Cardiac septum (tissue), 1 donor: ENCODE measurements around the gene PPARA. TPM values are rescaled to one million over a fixed set of nuclear protein-coding genes. Genes with fewer than 3 reads are reported as not detected.
"Not testable (repeated sequence)": the region's sequence is repeated elsewhere in the genome, so short reads cannot be mapped to it uniquely, and the experiment has no call there.

ENCODE experiments used
- DNase-seq: peaks from one replicate; pipeline ENCODE4 v3.0.0-alpha.2; 2020; ENCODE audit warnings: low spot score
- intact Hi-C: fragments of 100-400 bp; cut with DNase I; formaldehyde crosslinking; loops from one replicate; pipeline ENCODE4 v1.14.0; 2022
- total RNA-seq: library from RNA; stranded (reverse); fragmentation: NEBNext Ultra II Directional; extraction: Animal tissue kit (Norgen Biotek cat#: 25700); gene quantifications from one replicate; pipeline ENCODE4 v1.2.1, GENCODE V29; 2021
- donor health status: DM: no; HTN: no; CAD: no.

Gene PPARA
- total RNA-seq, 1 donor from 2014 or later: 78.8 TPM

DNA sequence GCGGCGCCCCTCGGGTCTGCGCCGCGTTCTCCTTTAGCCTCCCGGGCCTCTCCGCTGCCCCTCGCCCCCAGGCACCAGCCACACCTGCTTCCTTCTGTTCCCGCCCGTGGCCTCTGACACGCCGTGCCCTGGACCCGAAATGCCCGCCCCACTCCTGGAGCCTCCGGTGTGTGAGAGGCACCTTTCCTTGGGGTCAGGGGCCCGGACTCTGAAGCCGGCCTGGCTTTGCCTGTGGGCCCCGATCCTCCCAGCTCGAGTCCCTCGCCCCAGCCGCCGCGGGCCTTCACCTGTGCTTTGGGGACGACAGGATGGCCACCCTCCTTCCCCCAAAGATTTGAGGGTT is 100.4 kb downstream of the PPARA start:
- no peak for DNase-seq
- intact Hi-C loops: loop anchor here (2.0 to 10.0 kb wide), 2 partner anchors 46 to 126 kb away; partner anchors contain the start of gene GTSE1

DNA sequence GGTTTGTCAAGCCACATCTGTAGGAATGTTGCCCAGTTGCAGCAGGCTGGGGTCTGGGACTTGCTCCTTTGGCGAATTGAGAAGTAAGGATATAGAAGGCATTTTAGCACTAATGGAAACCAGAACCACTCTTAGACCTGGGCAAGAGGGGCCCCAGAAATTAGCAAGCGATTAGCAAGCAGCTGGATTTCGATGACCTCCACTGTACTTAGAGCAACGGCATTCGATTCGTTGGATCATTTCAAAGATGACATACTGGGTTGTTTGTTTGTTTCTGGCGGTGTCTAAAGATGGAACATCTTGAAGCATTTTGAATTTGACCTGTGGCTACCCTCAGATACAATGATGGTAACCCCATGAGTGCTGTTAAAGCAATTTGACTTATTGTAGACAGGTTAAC is 100.9 kb downstream of the PPARA start:
- DNase-seq: no peak
- intact Hi-C loops: loop anchor here (2.0 to 10.0 kb wide), 2 partner anchors 46 to 126 kb away; partner anchors contain the start of gene GTSE1

DNA sequence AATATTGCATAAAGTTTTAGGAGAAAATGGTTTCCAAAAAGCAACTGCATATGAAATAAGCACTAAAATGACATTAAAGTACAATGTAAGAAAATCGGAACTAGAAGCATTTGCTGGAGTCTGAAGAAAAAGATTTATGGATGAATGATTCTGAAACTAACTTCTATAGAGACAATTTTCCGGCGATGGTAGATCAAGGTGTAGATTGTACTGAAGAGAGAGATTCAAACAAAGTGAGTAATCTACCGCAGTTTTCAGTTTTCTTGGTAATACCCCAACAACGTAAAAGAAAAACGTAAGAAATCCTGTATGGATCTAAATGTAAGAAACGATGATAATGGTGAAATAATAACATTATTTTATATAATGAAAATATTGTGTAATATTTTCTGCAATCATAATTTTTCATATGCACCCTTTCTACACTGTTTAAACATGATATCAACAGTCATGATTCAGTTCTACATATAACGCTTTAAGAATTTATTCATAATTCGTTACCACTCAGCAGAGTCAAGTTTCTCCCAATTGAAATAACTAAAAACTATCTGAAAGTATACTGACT is 101.6 kb downstream of the PPARA start:
- intact Hi-C loops: loop anchor here (2.0 to 10.0 kb wide), 2 partner anchors 45 to 127 kb away; partner anchors contain the start of gene GTSE1
- no peak for DNase-seq

DNA sequence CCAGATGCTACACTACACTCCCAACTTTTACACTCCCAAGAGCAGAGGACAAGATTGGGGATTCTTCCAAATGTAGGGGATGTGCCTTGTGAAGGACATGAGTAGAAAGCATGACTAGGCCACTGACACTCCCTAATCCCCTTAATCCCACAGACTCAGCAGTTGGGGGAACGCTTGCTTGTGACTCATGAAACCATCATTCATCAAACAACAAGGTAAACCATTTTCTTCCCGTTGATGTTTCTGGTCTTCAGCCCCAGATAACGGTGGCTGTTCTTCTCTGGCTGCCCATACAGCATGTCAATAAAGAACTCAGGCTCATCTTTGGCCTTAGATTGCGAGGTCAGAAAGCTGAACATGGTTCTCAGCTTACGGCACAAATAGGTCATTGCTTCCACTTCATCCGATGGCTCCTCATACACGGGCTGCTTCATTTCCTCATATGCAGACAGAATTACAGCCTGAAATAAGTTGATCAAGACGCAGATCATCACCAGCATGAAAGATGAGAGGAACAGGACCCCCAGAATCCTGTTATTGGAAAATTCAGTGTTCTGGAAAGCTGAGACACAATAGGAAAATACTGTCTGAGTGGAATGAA is 106.1 kb downstream of the PPARA start:
- intact Hi-C loops: loop anchor here (10.0 kb wide), 1 partner anchor 132 kb away; no protein-coding TSS in a partner anchor
- no peak for DNase-seq

DNA sequence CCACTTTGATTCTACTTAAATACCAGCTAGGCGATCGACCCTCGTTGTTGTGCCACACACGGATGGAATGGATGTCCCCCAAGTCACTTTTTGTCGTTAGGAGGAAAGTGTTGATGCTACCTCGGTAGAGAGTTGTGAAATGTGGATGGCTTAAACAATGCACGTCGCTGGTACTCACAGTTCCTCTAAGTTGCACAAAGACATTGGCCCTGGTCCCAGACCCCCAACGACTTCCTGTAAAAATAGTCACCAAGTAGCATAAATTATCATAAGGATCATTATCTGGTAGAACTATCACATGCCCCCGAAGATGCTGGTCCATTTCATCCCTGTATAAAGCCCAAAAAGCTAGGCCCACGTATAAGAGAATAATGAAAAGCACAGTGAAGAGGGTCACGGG is 109.0 kb downstream of the PPARA start:
- no peak for DNase-seq
- intact Hi-C loops: loop anchor here (10.0 kb wide), 1 partner anchor 135 kb away; no protein-coding TSS in a partner anchor

DNA sequence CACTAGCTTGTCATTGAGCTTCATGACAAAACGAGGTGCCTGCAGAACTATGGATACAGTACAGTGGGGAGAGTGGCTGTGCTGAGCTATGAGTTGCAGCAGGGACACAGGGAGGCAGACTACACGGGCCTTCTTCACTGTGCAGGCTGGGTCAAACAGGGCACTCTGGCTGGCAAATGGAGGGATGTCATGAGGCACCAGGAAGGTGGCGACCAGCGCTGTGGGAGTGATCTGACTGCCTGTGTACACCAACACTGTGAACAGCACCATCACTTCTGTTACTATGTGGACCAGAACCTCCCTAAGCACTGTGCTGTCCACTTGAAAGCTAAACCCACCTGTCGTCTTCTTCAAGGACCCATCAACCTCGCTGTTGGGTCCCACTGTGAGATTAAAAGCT is 109.7 kb downstream of the PPARA start:
- DNase-seq: no peak
- intact Hi-C loops: no loop called here

DNA sequence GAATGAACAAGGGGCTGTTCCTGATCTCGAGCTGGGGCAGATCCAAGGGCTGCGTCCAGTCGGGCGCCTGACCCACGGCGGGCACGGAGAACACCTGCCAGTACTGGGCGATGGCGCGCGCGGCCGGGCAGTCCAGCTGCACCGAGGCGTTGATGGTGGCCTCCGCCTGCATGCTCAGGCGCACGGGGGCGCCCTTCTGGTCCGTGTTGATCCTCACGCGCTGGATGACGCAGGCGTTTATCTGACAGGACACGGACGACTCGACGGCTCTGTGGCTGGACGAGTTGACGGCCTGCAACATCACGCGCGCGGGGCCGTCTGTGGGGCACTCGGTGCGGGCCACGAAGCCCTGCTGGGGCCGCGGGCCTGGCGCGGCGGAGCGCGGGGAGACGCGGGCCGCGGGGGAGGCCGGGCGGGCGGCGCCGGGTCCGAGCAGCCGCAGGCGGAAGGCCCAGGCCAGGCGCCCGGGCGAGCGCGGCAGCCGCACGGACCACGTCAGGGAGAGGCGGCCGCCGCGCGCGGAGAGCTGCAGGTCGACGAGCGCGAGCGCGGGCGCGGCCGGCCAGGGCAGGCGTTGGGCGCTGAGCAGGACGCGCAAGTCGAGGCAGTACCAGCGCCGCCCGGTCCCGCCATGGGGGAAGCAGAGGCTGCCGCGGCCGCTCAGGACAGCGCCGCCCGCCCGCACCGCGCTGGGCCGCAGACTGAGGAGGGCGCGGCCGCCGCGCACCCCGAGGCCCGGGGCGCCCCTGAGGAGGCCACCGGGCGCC is 112.3 kb downstream of the PPARA start:
- peak; percentile 91 for DNase-seq
- intact Hi-C loops: no loop called here

DNA sequence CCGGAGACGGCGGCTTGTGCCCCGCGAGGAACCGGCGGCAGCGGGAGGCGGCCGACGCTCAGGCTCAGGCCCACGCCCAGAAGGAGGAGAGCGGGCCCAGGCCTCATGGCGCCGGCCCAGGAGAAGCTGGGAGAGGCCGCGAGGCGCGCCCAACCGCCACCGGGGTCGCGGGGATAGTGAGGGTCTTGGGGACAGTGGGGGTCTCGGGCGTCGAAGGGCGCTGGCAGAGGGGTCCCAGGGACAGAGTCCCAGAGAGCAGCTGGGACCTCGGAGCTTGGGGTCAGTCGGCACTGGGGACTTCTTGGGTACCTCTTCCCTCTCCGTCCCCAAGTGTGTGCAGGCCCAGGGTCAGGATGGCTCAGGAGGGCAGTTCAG is 112.9 kb downstream of the PPARA start, which contains the start of gene PKDREJ:
TSS of gene PKDREJ (minus strand) at position 128 of the 375 bp plus-strand sequence. CDS start at position 107, 21 bp downstream.
- intact Hi-C loops: no loop called here
- DNase-seq: peak; percentile 67

DNA sequence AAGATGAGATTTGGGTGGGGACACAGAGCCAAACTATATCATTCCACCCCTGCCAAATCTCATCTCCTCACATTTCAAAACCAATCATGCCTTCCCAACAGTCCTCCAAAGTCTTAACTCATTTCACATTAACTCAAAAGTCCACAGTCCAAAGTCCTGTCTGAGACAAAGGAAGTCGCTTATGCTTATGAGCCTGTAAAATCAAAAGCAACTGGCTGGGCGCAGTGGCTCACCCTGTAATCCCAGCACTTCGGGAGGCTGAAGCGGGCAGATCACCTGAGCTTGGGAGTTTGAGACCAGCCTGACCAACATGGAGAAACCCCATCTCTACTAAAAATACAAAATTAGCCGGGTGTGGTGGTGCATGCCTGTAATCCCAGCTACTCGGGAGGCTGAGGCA is 114.2 kb downstream of the PPARA start:
- intact Hi-C loops: not testable (repeated sequence)
- DNase-seq: peak; percentile 26

DNA sequence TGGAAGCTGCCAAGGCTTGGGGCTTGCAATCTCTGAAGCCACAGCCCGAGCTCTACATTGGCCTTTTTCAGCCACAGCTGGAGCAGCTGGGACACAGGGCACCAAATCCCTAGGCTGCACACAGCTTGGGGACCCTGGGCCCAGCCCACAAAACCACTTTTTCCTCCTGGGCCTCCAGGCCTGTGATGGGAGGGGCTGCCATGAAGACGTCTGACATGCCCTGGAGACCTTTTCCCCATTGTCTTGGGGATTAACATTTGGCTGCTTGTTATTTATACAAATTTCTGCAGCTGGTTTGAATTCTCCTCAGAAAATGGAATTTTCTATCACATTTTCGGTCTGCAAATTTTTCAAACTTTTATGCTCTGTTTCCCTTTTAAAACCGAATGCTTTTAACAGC is 115.3 kb downstream of the PPARA start:
- DNase-seq, intact Hi-C loops: not testable (repeated sequence)

DNA sequence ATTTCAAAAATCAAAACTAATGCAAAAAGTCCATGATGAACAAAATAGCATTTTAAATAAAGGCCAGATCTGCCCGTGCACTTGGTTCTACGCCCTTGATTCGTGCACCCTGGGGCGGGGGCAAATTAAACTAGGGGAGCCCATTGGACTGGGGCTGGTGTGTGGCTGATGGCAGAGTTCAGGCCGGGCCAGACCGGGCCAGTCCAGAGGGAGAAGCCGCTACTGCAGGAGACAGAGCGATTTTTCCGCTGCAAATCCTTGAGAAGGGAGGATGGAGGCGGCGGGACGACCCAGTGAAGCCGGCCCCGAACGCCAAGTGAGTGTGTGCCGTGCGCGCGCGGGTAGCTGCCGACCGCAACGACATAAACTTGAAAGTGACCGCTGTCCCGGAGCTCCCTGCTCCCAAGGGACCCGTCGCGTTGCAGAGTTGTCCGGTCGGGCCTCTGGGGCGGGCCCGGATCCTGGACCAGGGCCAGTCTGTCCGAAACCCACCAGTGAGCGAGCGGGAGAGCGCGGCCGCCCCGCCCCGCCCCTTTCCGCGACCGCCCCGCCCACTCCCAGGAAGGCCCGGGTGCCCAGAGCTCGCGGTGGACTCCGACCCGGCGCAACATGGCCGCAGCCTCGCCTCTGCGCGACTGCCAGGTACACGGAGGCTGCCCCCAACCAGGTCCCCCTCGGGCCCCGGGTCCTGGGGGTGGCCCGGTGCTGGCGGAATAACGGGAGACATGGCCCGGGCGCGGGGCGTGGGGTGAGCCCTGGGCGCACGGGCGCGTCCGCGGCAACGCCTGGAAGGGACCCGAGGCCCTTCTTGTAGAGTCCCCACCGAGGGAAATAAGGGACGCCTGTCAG is 117.3 kb downstream of the PPARA start, which contains the start of gene TTC38:
TSS of gene TTC38 (plus strand) at position 578 of the 849 bp plus-strand sequence. CDS start at position 610, 32 bp downstream.
- peak; percentile 96 for DNase-seq
- intact Hi-C loops: no loop called here

DNA sequence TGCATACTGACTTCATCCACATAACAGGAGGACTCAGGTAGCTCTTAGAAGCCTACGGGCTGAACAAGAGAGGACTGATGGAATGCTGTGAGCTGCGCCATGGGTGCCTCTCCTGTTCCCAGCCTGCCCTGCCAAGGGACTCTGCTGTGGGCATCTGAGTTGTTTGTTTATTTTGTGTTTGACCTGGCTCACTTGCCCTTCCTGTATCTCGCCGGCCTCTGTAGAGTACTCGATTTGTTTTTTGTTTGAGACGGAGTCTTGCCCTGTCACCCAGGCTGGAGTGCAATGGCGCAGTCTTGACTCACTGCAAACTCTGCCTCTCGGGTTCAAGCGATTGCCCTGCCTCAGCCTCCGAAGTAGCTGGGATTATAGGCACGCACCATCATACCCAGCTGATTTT is 119.2 kb downstream of the PPARA start:
- DNase-seq: peak; percentile 10
- intact Hi-C loops: no loop called here

DNA sequence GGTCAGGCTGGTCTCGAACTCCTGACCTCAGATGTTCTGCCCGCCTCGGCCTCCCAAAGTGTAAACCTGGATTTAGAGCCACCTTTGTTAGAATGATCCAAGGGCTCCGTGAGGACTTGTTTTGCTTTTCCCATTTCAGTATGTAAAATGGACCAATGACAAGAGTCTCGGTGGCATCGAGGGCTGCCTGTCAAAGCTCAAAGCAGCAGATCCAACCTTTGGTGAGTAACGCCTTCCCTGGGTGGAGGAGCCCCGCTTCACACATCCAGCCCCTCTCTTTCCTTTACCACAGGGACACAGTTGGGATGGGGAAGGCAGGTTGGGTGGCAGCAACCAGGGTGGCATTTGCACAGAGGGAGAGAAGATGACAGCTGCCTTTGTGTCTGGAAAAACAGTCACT is 121.9 kb downstream of the PPARA start:
- intact Hi-C loops: no loop called here
- DNase-seq: peak; percentile 9

DNA sequence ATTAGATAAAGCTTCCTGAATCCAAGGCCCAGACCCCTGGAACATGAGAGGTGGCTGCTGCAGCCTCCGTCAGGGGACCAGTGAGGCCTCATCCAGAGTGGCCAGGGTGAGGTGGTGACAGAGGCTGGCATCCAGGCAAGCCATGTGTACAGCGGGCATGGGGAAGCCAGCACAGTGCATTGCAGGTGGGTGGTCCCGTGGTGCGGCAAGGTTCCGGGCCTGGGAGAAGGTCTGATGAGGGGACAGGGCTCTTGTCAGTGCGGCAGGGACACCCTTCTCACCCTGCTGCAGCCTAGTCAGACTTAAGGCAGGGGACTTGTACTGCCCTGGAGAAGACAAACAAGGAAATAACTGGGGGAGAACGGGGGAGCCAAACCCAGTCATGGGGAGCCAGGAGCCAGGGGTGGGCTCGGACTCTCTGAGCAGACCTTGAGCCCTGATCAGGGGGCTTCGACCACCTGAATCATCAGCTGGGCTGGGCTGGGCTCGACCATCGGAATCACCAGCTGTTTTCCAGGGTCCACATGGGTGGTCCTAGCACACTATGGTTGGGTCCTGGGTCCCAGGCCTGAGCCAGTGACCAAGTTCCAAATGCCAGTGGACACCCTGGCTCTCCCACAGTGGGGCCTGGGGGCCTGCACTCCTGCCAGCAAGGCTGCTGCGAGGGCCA is 122.6 kb downstream of the PPARA start:
- peak; percentile 72 for DNase-seq
- intact Hi-C loops: no loop called here

DNA sequence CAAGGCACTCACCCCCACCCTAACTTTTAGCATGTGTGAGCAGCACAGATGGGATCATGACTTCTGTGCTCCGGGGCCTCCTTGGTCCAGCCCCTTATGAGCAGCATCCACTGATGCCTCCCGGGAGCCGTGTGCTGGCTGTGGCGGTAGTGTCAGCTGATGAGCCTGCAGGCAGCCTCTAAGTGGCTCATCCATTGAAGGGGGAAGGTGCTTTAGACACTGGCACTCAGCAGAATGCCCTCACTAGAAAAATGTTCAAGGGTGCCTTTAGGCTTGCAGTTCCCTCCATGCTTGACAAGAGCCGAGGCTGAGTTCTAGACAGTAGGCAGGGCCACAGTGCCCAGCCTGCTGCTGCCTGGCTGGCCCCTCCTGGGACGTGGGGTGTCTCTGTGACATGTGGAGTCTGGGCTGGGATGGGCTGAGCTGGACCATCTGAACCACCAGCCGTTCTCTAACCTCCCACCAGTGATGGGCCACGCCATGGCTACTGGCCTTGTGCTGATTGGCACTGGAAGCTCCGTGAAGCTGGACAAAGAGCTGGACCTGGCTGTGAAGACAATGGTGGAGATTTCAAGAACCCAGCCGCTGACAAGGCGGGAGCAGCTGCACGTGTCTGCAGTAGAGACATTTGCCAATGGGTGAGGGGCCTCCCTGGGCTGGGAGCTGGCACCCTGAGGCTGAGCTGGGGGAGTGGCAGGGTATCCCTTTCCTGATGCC is 123.3 kb downstream of the PPARA start:
- intact Hi-C loops: no loop called here
- peak; percentile 50 for DNase-seq

DNA sequence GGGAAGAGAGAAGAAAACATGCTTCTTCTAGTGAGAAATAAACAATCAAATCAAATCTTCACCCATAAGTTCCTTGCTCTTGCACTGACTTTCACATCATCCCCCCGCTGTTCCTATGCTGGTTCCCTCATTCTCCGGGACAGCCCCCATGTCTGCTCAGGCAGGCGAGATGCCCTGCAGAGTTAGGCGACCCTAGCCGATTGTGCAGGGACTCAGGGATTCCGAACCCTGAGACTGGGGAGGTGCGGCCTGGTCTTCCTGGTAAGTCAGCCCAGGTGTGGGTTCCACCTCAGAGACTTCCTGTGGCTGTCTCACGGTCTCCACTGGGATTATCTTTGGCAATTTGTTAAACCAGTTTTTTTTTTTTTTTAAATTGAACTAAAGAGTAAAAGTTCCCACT is 124.1 kb downstream of the PPARA start:
- DNase-seq: peak; percentile 33
- intact Hi-C loops: no loop called here

DNA sequence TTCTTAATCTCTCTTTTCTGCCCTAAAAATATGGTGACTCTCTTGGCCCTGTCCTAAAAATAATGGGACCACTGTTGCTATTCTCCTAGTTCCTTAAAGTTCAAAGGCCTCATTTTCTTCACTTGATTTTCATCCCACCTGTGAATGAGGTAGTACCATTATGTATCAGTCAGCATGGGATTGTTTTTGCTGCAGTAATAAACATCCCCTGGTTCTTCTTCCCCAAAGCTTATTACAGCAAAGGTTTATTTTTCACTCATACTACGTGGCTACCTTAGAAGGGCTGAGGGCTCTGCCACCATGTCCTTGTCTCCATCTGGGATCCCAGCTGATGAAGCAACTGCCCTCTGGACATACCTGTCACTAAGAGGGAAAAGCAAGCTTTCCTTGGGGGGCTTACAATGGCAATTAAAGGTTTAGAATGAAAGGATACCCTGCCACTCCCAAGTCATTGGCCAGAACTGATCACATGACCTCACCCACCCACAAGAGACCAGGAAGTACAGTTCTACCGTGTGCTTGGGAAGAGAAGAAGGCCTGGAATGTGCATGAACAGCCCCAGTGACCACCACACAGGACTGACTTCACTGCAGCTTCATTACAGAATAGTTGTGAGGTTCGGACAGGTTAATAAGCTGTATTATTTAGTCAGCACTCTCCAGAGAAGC is 125.3 kb downstream of the PPARA start:
- DNase-seq: no peak
- intact Hi-C loops: no loop called here

DNA sequence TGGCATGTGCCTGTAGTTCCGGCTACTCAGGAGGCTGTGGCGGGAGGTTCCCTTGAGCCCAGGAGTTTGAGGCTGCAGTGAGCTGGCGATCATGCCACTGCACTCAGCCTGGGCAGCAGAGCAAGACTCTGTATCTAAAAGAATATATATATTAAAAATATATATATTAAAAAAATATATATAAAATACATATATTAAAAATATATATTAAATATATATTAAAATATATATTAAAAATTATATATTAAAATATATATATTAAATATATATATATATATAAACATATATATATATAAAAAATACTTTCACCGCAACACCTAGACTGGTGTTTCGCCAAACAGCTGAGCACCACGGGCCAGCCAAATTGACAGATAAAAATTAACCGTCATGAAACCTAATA is 126.2 kb downstream of the PPARA start:
- intact Hi-C loops: no loop called here
- DNase-seq: no peak
